Ishikawa (cell line): ENCODE data around the gene XRCC4.

ENCODE experiments used
- CEBPB ChIP-seq: IDR thresholded peaks from 2 replicates; pipeline ENCODE4 v1.6.1; 2012
- CREB1 ChIP-seq: IDR thresholded peaks from 2 replicates; pipeline ENCODE4 v1.6.1; 2012; ENCODE audit warnings: low read depth
- EGR1 ChIP-seq: IDR thresholded peaks from 2 replicates; pipeline ENCODE4 v1.6.1; 2012
- EP300 ChIP-seq: IDR thresholded peaks from 2 replicates; pipeline ENCODE4 v1.6.1; 2012; ENCODE audit warnings: borderline replicate concordance
- FOXM1 ChIP-seq: IDR thresholded peaks from 2 replicates; pipeline ENCODE4 v1.6.1; 2012; ENCODE audit warnings: low read depth, borderline replicate concordance
- NFIC ChIP-seq: IDR thresholded peaks from 2 replicates; pipeline ENCODE4 v1.6.1; 2012
- RAD21 ChIP-seq: IDR thresholded peaks from 2 replicates; pipeline ENCODE4 v1.6.1; 2012; ENCODE audit warnings: low read depth
- TAF1 ChIP-seq: IDR thresholded peaks from 2 replicates; pipeline ENCODE4 v1.6.1; 2012; ENCODE audit warnings: low read depth, mild to moderate bottlenecking
- TCF12 ChIP-seq: IDR thresholded peaks from 2 replicates; pipeline ENCODE4 v1.6.1; 2012; ENCODE audit warnings: low read depth
- TEAD4 ChIP-seq: IDR thresholded peaks from 2 replicates; pipeline ENCODE4 v1.6.1; 2012
- YY1 ChIP-seq: IDR thresholded peaks from 2 replicates; pipeline ENCODE4 v1.6.1; 2012; ENCODE audit warnings: low read depth
- ZBTB7A ChIP-seq: IDR thresholded peaks from 2 replicates; pipeline ENCODE4 v1.6.1; 2012; ENCODE audit warnings: low read depth
- TF ChIP-seq, protein P1 (sequence below): IDR thresholded peaks from 2 replicates; pipeline ENCODE4 v1.6.1; 2012
- TF ChIP-seq, protein P2 (sequence below): IDR thresholded peaks from 2 replicates; pipeline ENCODE4 v1.6.1; 2012; ENCODE audit warnings: low read depth, mild to moderate bottlenecking
- TF ChIP-seq, protein P3 (sequence below): IDR thresholded peaks from 2 replicates; pipeline ENCODE4 v1.6.1; 2012

XRCC4 gene

DNA sequence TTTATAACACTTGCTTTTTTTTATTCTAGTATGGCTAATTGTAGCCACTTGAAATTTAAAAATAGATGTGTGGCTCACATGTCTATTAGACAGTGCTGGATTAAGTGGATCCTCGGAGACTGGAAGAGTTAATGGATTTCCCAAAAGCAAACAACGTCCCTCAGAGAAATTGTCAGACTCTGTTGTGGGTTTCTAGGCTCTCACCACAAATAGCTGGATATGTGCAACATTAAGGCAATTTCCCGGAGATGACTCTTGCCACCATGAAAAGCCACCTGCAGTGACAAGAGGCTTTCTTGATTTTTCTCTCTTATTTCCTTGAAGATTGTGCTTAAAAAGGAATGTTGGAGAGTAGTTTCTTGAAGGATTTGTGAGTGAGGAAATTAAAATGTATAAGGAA lies 43.3 kb upstream of the XRCC4 start:
- no peak for TF ChIP-seq YY1
- no peak for TF ChIP-seq NFIC
- TF ChIP-seq EGR1: no peak
- no peak for TF ChIP-seq TEAD4
- TF ChIP-seq, protein P1, sequence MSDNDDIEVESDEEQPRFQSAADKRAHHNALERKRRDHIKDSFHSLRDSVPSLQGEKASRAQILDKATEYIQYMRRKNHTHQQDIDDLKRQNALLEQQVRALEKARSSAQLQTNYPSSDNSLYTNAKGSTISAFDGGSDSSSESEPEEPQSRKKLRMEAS: no peak
- TF ChIP-seq TCF12: no peak
- TF ChIP-seq, protein P2, sequence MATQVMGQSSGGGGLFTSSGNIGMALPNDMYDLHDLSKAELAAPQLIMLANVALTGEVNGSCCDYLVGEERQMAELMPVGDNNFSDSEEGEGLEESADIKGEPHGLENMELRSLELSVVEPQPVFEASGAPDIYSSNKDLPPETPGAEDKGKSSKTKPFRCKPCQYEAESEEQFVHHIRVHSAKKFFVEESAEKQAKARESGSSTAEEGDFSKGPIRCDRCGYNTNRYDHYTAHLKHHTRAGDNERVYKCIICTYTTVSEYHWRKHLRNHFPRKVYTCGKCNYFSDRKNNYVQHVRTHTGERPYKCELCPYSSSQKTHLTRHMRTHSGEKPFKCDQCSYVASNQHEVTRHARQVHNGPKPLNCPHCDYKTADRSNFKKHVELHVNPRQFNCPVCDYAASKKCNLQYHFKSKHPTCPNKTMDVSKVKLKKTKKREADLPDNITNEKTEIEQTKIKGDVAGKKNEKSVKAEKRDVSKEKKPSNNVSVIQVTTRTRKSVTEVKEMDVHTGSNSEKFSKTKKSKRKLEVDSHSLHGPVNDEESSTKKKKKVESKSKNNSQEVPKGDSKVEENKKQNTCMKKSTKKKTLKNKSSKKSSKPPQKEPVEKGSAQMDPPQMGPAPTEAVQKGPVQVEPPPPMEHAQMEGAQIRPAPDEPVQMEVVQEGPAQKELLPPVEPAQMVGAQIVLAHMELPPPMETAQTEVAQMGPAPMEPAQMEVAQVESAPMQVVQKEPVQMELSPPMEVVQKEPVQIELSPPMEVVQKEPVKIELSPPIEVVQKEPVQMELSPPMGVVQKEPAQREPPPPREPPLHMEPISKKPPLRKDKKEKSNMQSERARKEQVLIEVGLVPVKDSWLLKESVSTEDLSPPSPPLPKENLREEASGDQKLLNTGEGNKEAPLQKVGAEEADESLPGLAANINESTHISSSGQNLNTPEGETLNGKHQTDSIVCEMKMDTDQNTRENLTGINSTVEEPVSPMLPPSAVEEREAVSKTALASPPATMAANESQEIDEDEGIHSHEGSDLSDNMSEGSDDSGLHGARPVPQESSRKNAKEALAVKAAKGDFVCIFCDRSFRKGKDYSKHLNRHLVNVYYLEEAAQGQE: no peak
- no peak for TF ChIP-seq ZBTB7A
- no peak for TF ChIP-seq EP300
- TF ChIP-seq RAD21: no peak
- no peak for TF ChIP-seq CREB1
- TF ChIP-seq, protein P3, sequence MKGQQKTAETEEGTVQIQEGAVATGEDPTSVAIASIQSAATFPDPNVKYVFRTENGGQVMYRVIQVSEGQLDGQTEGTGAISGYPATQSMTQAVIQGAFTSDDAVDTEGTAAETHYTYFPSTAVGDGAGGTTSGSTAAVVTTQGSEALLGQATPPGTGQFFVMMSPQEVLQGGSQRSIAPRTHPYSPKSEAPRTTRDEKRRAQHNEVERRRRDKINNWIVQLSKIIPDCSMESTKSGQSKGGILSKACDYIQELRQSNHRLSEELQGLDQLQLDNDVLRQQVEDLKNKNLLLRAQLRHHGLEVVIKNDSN: no peak

DNA sequence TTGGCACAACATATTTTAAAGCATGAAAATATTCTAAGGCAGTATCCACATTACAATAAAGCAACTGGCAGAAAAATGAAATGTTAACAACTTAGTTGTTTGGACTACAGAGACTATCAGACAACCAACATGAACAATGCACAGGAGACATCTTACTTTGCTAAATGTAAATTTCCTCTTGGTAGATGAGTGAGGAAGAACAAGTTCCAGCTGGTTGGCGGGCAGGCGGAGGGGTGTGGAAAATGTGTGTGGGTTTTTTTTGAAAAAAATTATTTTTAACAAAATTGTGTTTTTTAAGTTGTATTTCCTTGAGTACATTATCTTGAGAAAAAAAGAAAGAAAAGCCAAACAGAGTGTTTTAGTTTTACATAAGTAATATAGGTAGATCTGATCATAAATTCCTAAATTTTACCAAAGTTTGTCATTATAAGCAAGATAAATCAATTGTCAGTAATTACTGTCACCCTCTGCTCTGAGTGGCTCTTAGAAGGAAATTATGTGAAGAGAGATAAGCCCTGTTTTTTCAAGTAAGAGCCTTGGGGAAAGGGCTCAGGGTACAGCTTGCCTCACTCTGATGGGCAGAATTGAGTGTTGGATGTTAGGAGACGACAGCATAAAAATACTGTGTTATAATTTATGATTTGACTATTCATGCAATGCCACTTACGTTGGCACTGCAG lies 42.7 kb upstream of the XRCC4 start:
- no peak for TF ChIP-seq EP300
- TF ChIP-seq, protein P1: no peak

DNA sequence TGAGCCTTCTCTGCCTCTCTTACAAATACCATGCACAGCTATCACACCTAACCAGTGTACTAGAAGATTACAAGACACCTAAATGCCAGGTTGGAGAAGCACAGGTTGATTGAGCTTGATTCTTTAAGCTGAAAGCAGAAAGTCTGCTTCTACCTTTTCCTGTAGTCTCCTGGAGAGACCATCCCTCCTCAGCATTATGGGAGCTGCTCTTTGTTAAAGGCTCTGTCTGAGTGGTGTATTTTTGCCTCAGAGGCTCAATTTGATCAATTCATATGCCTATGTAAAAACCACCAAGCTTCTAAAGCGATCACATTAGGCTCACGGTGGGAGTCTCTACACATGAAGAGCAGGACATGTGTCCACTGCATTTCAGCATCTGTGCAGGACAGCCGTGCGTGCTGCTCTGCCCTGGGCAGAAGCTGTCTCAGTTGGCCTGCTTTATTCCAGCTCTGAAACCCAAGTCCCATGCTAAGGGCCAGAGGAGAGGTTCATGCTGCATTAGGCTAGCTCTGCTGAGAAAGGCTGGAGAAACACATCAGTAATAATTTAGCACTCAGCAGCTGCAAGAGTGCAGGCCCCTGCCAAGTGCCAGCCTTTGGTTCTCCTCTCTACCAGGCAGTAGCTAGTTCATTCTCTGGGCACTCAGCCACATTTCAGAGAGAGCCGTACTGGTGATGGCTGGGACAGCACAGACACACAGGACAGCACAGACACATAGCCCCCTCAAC lies 41.8 kb upstream of the XRCC4 start:
- TF ChIP-seq EGR1 (no peak), NFIC (no peak), ZBTB7A (no peak), TCF12 (no peak), YY1 (no peak), FOXM1 (no peak), TEAD4 (no peak), CEBPB (no peak), TAF1 (no peak), RAD21 (no peak), CREB1 (no peak), EP300 (no peak)
- TF ChIP-seq, protein P3: no peak
- TF ChIP-seq, protein P2: no peak
- TF ChIP-seq, protein P1: no peak

DNA sequence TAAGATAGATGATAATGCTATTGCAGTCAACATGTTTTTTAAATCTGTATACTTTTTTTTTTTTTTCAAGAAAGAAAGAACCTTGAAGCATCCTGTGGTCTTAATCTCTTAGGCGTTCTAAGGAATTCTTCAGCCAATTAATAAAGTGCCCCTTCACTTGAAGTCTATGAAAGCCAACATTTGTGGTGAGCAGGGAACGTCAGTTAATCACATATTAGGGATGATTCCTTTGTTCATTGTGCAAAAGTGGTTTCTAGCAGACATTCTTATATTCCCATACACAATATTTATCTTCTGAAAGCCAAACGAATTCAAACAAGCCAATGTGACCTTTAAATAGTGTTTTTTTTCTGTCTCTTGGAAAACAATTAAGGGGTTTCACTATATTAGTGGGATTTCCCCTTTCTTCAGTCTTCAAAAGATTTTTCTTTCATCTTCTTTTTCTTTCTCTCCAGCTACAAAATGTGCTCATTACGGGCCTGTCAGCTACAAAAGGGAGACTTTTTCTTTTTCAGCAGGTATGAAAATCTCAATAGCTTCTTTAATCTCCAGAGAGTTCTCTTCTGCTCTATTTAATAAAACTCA lies 40.3 kb upstream of the XRCC4 start:
- no peak for TF ChIP-seq CREB1
- TF ChIP-seq, protein P1: no peak
- no peak for TF ChIP-seq CEBPB
- TF ChIP-seq EGR1: no peak
- TF ChIP-seq NFIC: no peak
- no peak for TF ChIP-seq TAF1
- TF ChIP-seq, protein P3: no peak
- no peak for TF ChIP-seq ZBTB7A
- TF ChIP-seq RAD21: no peak
- no peak for TF ChIP-seq EP300
- no peak for TF ChIP-seq TEAD4
- TF ChIP-seq, protein P2: no peak
- no peak for TF ChIP-seq TCF12
- no peak for TF ChIP-seq YY1
- TF ChIP-seq FOXM1: no peak
